ENCODE results near the gene CCDC197. TPM values are rescaled to one million over a fixed set of nuclear protein-coding genes. Genes with fewer than 3 reads are reported as not detected.

The CCDC197 gene
- total RNA-seq, 1 donor from 2014 or later = 0.13 TPM

DNA sequence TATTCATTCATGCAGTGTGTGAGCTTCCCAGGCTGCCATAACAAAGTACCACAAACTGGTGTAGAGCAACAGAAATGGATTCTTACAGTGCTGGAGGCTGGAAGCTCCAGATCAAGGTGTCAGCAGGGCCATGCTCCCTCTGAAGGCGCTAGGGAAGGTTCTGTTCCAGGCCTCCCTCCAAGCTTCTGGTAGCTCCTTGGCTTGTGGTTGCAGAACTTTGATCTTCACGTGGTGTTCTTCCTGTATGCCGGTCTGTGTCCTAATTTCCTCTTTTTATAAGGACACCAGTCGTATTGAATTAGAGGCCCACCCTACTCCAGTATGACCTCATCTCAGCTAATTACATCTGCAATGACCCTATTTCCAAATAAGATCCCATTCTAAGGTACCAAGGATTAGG is 32.2 kb downstream of the CCDC197 start:
- H3K9me3 Mint-ChIP-seq = no peaks in the 10 kb centered on the region

DNA sequence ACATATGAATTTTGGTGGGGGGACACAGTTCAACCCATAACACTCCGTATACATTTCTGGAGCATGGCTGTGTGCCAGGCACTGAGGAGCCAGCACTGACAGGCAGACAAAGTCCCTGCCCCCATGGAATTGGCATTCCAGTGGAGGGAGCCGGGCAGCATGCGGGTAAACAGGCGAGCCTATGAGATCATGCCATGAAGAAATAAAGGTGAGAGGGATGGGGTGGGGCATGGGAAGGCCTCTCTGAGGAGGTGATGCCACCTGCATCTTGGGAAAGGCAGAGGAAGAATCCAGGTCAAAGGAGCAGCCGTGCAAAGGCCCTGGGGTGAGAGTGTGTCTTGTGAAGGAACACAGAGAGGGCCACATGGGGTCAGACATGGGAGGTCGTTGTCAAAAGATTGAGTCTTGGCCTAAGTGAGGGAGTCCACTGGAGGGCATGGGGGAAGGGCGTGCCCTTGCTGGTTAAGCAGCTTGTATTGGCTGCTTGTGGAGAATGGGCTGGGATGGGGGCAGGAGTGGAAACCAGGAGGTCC is 32.6 kb downstream of the CCDC197 start:
- DNase-seq (ENCODE audit: low spot score) = no peak
- no peak overlapping the region for H3K4me3 Mint-ChIP-seq
- no peak overlapping the region for H3K27ac Mint-ChIP-seq
- H3K27me3 Mint-ChIP-seq (ENCODE audit: insufficient read depth) = no peaks in the 10 kb centered on the region
- peaks cover 5% of the 10 kb centered on the region for H3K36me3 Mint-ChIP-seq (ENCODE audit: low read depth)
- H3K4me1 Mint-ChIP-seq (ENCODE audit: low read depth) = peaks cover 20% of the 10 kb centered on the region
- H3K9me3 Mint-ChIP-seq = no peaks in the 10 kb centered on the region
- intact Hi-C loops (cut with micrococcal nuclease) = loop anchor here (5.0 kb wide), 1 partner anchor 148 kb away; no protein-coding TSS in a partner anchor

More for the DNA sequence above, 32.2 kb downstream of the CCDC197 start:
- Mint-ChIP-seq H3K27ac (no peak overlapping the region), H3K27me3 (ENCODE audit: insufficient read depth) (no peaks in the 10 kb centered on the region), H3K4me1 (ENCODE audit: low read depth) (peaks cover 20% of the 10 kb centered on the region), H3K4me3 (no peak overlapping the region), H3K36me3 (ENCODE audit: low read depth) (peaks cover 5% of the 10 kb centered on the region)
- no peak for DNase-seq (ENCODE audit: low spot score)
- intact Hi-C loops (cut with micrococcal nuclease) = loop anchor here (5.0 kb wide), 1 partner anchor 148 kb away; no protein-coding TSS in a partner anchor

DNA sequence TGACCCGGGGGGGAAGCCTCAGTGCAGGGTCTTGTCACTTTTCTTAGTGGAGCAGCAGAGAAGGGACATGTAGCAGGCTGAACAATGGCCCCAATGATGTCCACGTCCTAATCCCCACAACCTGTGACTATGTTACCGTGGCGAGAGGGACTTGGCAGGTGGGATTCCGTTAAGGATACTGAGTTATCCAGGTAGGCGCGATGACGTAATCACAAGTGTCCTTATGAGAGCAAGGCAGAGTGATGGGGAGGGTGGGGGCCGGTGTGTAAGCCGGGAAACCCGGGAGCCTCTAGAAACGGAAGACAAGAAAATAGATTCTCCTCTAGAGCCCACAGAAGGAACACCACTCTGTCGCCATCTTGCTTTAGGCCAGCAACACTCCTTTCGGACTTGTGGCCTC is 33.5 kb downstream of the CCDC197 start:
- DNase-seq (ENCODE audit: low spot score) = no peak
- H3K36me3 Mint-ChIP-seq (ENCODE audit: low read depth) = peaks cover 5% of the 10 kb centered on the region
- no peaks in the 10 kb centered on the region for H3K9me3 Mint-ChIP-seq
- H3K4me1 Mint-ChIP-seq (ENCODE audit: low read depth) = peaks cover 19% of the 10 kb centered on the region
- no peaks in the 10 kb centered on the region for H3K27me3 Mint-ChIP-seq (ENCODE audit: insufficient read depth)
- intact Hi-C loops (cut with micrococcal nuclease) = no loop called here
- H3K27ac Mint-ChIP-seq = no peak overlapping the region
- H3K4me3 Mint-ChIP-seq = no peak overlapping the region

DNA sequence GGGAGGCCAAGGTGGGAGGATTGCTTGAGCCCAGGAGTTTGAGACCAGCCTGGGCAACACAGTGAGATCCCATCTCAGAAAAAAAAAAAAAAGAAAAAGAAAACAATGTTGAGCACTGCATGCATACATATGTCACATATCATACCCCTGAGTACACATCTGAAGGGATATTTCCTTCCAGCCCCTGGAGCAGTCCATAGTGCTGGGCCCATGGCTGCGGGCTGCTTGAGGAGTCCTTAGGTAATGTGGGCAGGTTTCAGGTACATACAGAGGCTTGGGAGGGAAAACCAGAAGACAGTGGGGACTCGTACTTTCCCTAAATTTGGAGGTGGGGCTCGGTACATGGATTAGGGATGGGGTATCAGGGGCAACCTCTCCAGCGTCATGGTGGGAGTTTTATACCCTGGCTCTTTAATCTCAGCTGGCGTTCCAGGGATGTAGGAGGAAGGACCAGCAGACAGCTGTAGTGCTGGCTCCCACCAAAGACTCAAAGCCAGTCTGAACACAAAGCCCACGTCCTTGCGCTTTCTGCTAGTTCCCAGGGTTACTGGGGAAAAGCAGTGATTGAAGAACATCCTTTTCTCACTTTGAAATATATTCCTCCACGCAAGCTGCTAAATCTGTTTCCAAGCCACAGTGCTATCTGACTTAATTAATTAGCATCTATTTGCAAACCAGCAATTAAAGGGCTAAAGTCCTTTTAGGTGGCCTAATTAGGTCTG is 34.2 kb downstream of the CCDC197 start:
- Mint-ChIP-seq H3K4me1 (ENCODE audit: low read depth) (peaks cover 13% of the 10 kb centered on the region), H3K4me3 (no peak overlapping the region), H3K9me3 (no peaks in the 10 kb centered on the region), H3K36me3 (ENCODE audit: low read depth) (peaks cover 5% of the 10 kb centered on the region), H3K27ac (no peak overlapping the region), H3K27me3 (ENCODE audit: insufficient read depth) (no peaks in the 10 kb centered on the region)
- intact Hi-C loops (cut with micrococcal nuclease) = no loop called here
- no peak for DNase-seq (ENCODE audit: low spot score)

DNA sequence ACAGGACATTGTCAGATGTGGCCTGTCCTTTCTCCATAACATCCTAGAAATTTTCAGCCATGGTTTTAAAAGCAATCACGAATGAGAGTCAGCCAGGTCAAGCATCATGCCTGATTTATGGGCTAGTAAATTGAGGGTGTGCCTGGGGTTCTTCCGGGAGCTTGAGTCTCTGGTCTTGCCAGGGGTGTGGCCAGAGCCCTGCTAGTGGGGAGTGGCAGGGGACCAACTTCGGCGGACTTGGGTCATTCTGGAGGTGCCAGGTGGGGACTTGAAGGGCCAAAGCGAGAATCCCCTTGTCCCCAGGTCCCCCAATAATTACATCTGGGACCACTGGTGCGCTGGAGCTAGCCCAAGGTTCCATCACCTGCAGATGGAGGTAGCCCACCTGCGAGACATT is 34.8 kb downstream of the CCDC197 start:
- Mint-ChIP-seq H3K36me3 (ENCODE audit: low read depth) (peaks cover 5% of the 10 kb centered on the region), H3K27me3 (ENCODE audit: insufficient read depth) (no peaks in the 10 kb centered on the region), H3K4me1 (ENCODE audit: low read depth) (peaks cover 17% of the 10 kb centered on the region)

DNA sequence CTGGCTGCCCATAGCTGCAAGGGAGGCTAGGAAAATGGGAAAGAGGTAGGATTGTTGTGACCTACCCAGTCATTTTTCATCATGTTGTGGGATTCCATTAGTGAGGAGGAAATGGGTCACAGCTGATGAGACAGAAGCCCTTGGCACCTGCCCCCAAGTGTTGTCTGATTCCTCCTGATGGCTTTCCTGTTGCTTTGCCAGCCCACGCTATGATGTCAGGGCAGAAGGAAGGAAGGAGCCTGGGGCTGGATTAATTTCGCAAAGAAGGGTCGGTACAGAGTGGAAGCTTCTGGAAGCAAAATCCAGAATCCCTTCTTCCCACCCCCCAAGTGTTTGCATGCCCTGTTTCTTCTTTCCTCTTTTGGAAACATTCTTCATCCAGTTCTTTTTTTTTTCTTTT is 37.8 kb downstream of the CCDC197 start:
- no peaks in the 10 kb centered on the region for H3K9me3 Mint-ChIP-seq
- intact Hi-C loops (cut with micrococcal nuclease) = no loop called here
- peaks cover 5% of the 10 kb centered on the region for H3K4me1 Mint-ChIP-seq (ENCODE audit: low read depth)
- no peak for DNase-seq (ENCODE audit: low spot score)
- no peaks in the 10 kb centered on the region for H3K27me3 Mint-ChIP-seq (ENCODE audit: insufficient read depth)
- peaks cover 2% of the 10 kb centered on the region for H3K36me3 Mint-ChIP-seq (ENCODE audit: low read depth)
- H3K4me3 Mint-ChIP-seq = no peak overlapping the region
- H3K27ac Mint-ChIP-seq = no peak overlapping the region

More for the DNA sequence above, 34.8 kb downstream of the CCDC197 start:
- Mint-ChIP-seq H3K9me3 (no peaks in the 10 kb centered on the region), H3K4me3 (no peak overlapping the region), H3K27ac (no peak overlapping the region)
- intact Hi-C loops (cut with micrococcal nuclease) = no loop called here
- DNase-seq (ENCODE audit: low spot score) = no peak

GRCh38 chr14:94036313-94037167 is 39.4 kb downstream of the CCDC197 start:
- peak; percentile 62 for DNase-seq (ENCODE audit: low spot score)
- peaks cover 2% of the 10 kb centered on the region for H3K36me3 Mint-ChIP-seq (ENCODE audit: low read depth)
- H3K4me1 Mint-ChIP-seq (ENCODE audit: low read depth) = peaks cover 5% of the 10 kb centered on the region
- intact Hi-C loops (cut with micrococcal nuclease) = loop anchor here (1.0 to 2.0 kb wide), 3 partner anchors 20 to 144 kb away; no protein-coding TSS in a partner anchor
- no peaks in the 10 kb centered on the region for H3K9me3 Mint-ChIP-seq
- no peaks in the 10 kb centered on the region for H3K27me3 Mint-ChIP-seq (ENCODE audit: insufficient read depth)
- H3K27ac Mint-ChIP-seq = no peak overlapping the region
- no peak overlapping the region for H3K4me3 Mint-ChIP-seq

DNA sequence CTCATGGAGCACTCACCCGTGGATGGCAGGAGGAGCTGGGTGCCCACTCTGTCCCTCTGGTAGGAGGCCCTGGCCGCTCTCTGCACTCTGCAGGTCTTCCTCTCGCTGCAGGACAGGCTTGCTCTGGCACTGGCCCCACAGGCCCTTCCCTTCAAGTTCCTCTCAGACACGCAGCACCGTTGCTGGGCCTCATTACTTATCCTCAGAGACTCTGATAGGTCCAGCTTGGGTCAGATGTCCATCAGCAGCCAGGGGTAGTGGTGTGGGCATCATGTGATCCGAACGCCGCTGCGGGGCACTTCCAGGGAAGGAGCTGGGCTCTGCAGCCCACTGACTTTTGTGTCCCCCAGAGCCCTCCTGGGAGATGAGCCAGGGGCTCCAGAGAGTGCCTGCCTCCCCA is 40.9 kb downstream of the CCDC197 start:
- Mint-ChIP-seq H3K27me3 (ENCODE audit: insufficient read depth) (no peaks in the 10 kb centered on the region), H3K27ac (no peak overlapping the region), H3K4me1 (ENCODE audit: low read depth) (peaks cover 5% of the 10 kb centered on the region), H3K36me3 (ENCODE audit: low read depth) (no peaks in the 10 kb centered on the region), H3K4me3 (no peak overlapping the region), H3K9me3 (no peaks in the 10 kb centered on the region)
- no peak for DNase-seq (ENCODE audit: low spot score)
- intact Hi-C loops (cut with micrococcal nuclease) = loop anchor here (2.0 kb wide), 1 partner anchor 19 kb away; no protein-coding TSS in a partner anchor

DNA sequence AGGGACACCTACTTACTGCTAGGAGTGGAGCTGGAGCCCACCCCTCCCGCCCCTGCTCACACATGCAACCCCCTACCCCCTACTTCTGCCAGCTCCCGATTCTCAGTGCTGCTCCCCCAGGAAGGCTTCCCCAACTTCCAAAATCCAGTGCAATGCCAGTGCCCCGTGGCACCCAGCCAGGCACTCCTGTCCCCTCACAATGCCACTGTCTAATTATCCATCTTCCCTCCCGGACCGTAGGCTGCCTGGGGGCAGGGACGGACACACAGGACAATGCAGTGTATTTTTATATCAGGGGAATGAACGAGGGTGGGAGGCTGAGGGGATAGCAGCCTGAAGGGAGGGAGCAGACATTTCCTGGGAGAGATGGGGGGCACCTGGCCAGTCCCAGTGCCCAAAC is 41.4 kb downstream of the CCDC197 start:
- H3K9me3 Mint-ChIP-seq = no peaks in the 10 kb centered on the region
- no peaks in the 10 kb centered on the region for H3K27me3 Mint-ChIP-seq (ENCODE audit: insufficient read depth)
- H3K36me3 Mint-ChIP-seq (ENCODE audit: low read depth) = no peaks in the 10 kb centered on the region
- H3K4me1 Mint-ChIP-seq (ENCODE audit: low read depth) = peaks cover 5% of the 10 kb centered on the region
- no peak overlapping the region for H3K27ac Mint-ChIP-seq
- intact Hi-C loops (cut with micrococcal nuclease) = no loop called here
- H3K4me3 Mint-ChIP-seq = no peak overlapping the region
- no peak for DNase-seq (ENCODE audit: low spot score)

DNA sequence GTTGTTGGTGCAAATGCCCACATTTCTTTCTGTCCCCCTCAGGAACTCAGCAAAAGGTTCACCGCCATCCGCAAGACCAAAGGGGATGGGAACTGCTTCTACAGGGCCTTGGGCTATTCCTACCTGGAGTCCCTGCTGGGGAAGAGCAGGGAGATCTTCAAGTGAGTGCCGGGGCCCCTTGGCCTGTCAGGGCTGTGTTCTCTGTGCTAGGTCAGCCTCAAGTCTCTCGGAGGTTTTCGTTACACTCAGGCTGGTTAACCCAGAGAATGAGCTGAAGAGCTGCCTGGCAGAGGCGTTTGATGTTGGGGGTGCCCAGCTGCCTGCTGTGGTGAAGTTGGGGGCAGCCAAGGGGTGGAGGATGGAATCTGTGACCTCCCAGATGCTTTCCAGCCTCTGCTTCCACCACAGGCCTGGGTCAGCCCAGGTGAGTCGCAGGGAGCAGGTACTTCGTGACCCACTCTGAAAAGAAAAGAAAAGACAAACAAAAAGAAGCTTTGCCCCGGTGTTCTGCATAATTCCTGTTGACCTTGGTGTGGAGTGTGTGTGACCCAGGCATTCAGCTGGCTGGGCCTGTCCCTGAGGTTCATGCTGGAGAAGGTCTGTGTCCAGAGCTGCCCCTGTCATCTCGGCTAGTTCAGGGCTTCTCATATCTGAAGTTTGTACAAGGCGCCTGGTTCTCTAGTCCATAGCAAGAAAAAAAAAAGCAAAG is 42.0 kb downstream of the CCDC197 start:
- H3K27ac Mint-ChIP-seq = no peak overlapping the region
- H3K36me3 Mint-ChIP-seq (ENCODE audit: low read depth) = peaks cover 3% of the 10 kb centered on the region
- peaks cover 5% of the 10 kb centered on the region for H3K4me1 Mint-ChIP-seq (ENCODE audit: low read depth)
- no peaks in the 10 kb centered on the region for H3K27me3 Mint-ChIP-seq (ENCODE audit: insufficient read depth)
- intact Hi-C loops (cut with micrococcal nuclease) = no loop called here
- DNase-seq (ENCODE audit: low spot score) = no peak
- H3K4me3 Mint-ChIP-seq = no peak overlapping the region
- no peaks in the 10 kb centered on the region for H3K9me3 Mint-ChIP-seq

DNA sequence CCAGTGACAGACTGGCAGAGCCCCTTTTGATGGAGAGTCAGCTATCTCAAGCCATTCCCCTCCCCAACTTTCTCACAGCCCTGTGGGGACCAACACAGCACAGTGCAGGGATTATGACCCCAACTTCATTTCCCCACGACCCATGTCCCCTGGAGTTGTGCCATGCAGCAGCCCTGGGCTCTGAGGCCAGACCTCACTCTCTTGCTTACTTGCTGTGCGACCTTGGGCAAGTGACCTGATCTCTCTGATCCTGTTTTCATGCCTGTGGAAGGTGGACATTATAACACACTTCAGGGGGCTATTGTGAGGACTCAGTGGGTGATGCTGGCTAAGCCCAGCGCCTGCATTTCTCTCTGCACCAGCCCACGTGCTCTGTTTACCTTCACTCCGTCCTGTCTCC is 43.1 kb downstream of the CCDC197 start:
- intact Hi-C loops (cut with micrococcal nuclease) = no loop called here
- DNase-seq (ENCODE audit: low spot score) = no peak
- Mint-ChIP-seq H3K27me3 (ENCODE audit: insufficient read depth) (no peaks in the 10 kb centered on the region), H3K36me3 (ENCODE audit: low read depth) (peaks cover 5% of the 10 kb centered on the region), H3K27ac (no peak overlapping the region), H3K9me3 (no peaks in the 10 kb centered on the region), H3K4me1 (ENCODE audit: low read depth) (peaks cover 5% of the 10 kb centered on the region), H3K4me3 (no peak overlapping the region)

- intact Hi-C loops (cut with micrococcal nuclease) = no loop called here
- Mint-ChIP-seq H3K4me1 (ENCODE audit: low read depth) (peaks cover 5% of the 10 kb centered on the region), H3K27me3 (ENCODE audit: insufficient read depth) (no peaks in the 10 kb centered on the region), H3K9me3 (no peaks in the 10 kb centered on the region), H3K27ac (peak overlapping the region; percentile 6), H3K36me3 (ENCODE audit: low read depth) (peaks cover 5% of the 10 kb centered on the region), H3K4me3 (no peak overlapping the region)
- no peak for DNase-seq (ENCODE audit: low spot score)
Observed at GRCh38 chr14:94040796-94041195, 43.7 kb downstream of the CCDC197 start.

Measured in activated T-helper 1 cell treated with anti-CD3 and anti-CD28 coated beads, Interleukin-12 subunit alpha, Interleukin-12 subunit beta, Interleukin-2, Interleukin-4 antibody, amounts not matched to agents 30 ng/mL and 10 ng/mL and 1 ng/mL, durations not matched to agents 14 hours and 24 hours and 36 hours (primary cell).